NB4 (cell line): ENCODE data around the gene FSTL5.

Source experiments
- MYC ChIP-seq: IDR thresholded peaks from 2 replicates; pipeline ENCODE4 v1.6.1; 2011; ENCODE audit warnings: low read depth, low read length
- POLR2A ChIP-seq: IDR thresholded peaks from 2 replicates; pipeline ENCODE4 v1.6.1; 2011; ENCODE audit warnings: mild to moderate bottlenecking; ENCODE audit not compliant: insufficient read length; ENCODE audit errors: extremely low read depth
- TF ChIP-seq, protein P1 (sequence below): IDR thresholded peaks from one replicate; pipeline ENCODE4 v1.5.1; 2012; ENCODE audit warnings: low read depth, low read length

DNA sequence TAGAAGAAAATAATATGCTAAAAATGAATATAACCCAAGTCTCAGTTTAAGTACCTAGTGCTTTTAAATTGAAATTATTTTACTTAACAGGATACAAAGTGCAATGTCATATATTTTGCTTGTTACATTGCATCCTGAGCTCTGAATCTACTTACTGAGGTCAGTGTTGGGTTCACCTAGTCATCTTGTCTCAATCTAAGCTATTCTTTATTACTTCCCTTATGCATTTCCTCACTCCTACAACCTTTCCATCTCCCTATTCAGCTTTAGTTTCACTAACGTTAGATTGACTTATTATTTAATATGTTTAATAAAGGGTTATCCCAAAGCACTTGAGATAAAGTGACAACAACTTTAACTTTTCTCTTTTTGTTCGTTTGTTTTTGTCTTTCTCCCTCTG is 483.7 kb downstream of the FSTL5 start:
- TF ChIP-seq, protein P1, sequence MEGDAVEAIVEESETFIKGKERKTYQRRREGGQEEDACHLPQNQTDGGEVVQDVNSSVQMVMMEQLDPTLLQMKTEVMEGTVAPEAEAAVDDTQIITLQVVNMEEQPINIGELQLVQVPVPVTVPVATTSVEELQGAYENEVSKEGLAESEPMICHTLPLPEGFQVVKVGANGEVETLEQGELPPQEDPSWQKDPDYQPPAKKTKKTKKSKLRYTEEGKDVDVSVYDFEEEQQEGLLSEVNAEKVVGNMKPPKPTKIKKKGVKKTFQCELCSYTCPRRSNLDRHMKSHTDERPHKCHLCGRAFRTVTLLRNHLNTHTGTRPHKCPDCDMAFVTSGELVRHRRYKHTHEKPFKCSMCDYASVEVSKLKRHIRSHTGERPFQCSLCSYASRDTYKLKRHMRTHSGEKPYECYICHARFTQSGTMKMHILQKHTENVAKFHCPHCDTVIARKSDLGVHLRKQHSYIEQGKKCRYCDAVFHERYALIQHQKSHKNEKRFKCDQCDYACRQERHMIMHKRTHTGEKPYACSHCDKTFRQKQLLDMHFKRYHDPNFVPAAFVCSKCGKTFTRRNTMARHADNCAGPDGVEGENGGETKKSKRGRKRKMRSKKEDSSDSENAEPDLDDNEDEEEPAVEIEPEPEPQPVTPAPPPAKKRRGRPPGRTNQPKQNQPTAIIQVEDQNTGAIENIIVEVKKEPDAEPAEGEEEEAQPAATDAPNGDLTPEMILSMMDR = no peak
- TF ChIP-seq POLR2A (no peak), MYC (no peak)
